Loucy (cell line): ENCODE data around the gene SIGLEC7.

ENCODE experiments used
- CTCF ChIP-seq: fragments of 200-600 bp; sonication (generic); conservative IDR thresholded peaks from 2 replicates; pipeline ENCODE4 v1.5.1; 2014; ENCODE audit warnings: mild to moderate bottlenecking, antibody characterized with exemption, low read length
- EZH2phosphoT487 ChIP-seq: fragments of 200-600 bp; IDR thresholded peaks from 2 replicates; pipeline ENCODE4 v1.6.1; 2018; ENCODE audit warnings: antibody characterized with exemption, mild to moderate bottlenecking, moderate library complexity, borderline replicate concordance

DNA sequence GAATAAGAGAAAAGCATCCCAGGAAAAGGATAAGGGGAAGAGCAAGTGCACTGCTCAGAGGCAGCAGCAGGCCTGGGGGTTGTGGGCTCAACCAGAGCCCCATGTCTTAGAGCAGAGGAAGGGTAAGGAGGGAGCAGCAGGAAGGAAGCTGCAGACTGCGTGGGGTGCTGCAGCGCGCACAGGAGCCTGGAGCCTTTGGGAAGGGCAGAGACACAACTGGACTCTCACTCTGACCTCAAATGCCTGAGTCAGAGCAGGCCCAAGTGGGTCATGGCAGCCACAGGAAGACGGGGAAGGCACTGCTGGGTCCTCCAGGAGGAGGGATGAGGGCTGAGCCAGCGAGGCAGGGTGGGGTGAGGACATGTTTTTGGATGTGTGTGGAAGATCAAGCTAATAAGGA lies 31.6 kb downstream of the SIGLEC7 start:
- TF ChIP-seq CTCF (no peak), EZH2phosphoT487 (no peak)
